Endometrium (tissue), 2 donors: ENCODE measurements around the gene PLCH2.

Source experiments
- FAIRE-seq: peaks from 2 replicates; lab custom pipeline; 2012; peaks lifted over from hg19 to GRCh38; lab: Jason Lieb, UNC
- donor health status: control.
- donor health status: control.

Gene PLCH2

GRCh38 chr1:2501041-2501819 is 25.1 kb downstream of the PLCH2 start:
- FAIRE-seq, result no peak

GRCh38 chr1:2501820-2502119 is 25.7 kb downstream of the PLCH2 start:
- no peak for FAIRE-seq

DNA sequence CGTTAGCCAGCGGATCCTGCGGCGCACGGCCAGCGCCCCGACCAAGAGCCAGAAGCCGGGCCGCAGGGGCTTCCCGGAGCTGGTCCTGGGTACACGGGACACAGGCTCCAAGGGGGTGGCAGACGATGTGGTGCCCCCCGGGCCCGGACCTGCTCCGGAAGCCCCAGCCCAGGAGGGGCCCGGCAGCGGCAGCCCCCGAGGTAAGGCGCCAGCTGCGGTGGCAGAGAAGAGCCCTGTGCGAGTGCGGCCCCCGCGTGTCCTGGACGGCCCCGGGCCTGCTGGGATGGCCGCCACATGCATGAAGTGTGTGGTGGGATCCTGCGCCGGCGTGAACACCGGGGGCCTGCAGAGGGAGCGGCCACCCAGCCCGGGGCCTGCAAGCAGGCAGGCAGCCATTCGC is 26.1 kb downstream of the PLCH2 start:
- no peak for FAIRE-seq

DNA sequence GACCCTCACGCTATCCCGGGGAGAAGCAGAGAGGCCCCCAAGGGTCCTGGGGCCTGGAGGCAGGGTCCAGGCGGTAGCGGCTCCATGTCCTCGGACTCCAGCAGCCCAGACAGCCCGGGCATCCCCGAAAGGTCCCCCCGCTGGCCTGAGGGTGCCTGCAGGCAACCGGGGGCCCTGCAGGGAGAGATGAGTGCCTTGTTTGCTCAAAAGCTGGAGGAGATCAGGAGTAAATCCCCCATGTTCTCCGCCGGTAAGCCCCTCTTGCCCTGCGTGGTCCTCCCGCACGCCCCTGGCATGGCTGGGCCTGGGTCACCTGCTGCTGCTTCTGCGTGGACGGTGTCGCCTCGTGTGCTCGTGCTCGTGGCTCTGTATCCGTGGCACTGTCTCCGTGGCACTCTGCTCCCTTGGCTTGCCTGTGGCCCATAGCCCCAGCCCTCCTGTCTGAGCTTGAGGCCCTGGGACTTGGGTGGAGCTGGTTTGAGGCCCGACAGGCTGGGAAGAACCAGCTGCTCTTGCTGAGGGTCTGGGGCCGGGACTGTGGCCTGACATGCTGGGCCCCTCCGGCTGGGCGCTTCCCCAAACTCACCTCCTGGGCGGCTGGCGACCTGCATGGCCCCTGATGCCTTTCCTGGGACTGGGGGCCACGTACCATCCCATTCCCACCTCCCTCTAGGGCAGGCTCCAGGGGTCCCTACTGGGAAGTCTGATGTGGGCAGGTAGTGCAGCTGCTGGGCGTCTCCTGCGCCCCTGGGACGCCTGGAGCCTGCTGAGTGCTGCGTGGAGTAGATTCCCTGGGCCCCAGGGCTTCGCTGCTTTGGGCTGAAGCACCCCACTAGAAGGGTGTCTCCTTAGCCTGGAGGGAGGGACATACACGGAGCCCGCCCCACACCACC is 26.8 kb downstream of the PLCH2 start:
- FAIRE-seq, result no peak

DNA sequence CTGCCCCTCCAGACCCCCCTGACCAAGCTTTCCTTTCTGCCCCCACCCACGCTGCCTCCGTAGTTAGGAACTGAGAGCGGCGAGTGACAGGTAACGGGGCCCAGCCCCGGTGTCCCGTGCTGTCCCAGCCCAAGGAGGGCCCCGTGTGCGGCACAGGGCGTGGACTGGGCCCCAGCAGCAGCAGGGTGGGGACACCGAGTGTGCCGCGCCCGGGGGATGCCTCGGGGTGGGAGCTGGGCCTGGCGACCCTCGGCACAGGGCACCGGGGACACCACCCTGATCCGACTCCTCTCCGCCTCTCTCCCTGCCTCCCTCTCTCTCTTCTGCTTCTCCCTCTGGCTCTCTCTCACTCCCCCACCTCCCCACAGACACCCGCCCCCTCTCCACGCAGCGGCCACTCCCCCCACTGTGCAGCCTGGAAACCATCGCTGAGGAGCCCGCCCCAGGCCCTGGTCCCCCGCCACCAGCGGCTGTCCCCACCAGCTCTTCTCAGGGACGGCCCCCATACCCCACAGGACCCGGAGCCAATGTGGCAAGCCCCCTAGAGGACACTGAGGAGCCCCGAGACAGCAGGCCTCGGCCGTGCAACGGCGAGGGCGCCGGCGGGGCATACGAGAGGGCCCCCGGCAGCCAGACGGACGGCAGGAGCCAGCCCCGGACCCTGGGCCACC is 27.6 kb downstream of the PLCH2 start:
- no peak for FAIRE-seq

GRCh38 chr1:2504225-2504948 is 28.3 kb downstream of the PLCH2 start:
- no peak for FAIRE-seq

- FAIRE-seq, result no peak
These were observed 28.8 kb downstream of the PLCH2 start for GRCh38 chr1:2504949-2505272.

DNA sequence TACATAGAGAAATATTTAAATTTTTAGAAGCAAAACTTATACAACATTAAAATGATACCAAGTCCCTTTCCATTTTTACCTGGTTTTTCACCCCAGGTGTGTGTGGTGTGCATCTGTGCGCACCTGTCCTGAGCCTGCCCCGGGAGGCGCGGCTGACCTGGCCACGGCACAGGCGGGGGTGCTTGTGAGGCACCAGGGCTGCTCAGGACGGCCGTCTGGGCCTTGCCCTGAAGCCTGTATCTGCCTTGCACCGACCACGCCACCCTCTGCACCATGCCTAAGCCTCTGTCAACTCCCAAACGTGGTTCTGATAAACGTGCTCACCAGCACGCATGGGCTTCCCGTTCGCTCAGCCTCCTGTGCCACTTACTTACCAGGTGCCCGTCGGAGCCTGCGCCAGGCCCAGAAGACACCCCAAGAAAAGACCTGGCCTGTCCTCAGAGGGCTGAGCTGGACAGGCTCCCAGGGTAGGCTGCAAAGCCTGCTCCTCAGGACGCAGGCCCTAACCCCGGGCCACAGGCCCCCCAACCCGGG is 29.4 kb downstream of the PLCH2 start:
- no peak for FAIRE-seq

DNA sequence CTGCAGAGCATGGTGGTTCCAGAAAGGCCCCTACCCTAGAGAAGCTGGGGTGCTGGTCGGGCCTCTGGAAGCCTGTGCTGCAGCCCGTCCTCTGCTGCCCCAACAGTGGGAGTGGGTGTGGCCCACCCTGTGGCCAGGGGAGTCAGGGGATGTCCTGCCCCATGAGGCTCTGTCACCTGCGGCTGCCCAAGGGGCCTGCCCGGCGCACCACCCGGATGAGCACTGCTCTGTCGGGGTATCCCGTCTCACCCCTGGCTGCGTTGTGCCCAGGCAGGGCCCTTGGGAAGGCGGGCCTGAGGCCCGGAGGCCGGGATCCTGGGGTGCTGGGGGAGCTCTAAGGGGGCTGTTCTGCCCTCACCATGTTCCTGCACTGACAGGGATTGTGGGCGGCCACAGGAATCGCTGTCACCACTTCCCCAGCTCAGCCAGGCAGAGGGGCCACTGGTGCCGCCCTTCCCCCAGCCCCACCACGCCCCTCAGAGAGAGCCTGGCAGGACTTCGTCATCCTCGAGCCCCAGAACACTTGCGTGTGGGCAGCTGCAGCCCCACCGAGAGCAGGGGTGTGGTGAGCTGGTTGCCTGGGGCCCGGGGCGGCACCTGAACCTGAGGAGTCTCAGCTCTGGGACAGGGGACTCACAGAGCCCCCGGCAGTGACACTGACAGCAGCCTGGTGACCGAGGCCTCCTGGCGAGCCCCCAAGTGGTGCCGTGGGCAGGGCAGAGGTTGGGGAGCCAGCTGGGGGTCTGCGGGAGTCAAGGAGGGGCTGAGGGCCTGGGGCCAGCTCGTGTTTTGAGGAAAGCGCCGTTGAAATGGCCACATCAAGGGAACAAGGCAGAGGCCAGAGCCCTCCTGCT is 30.1 kb downstream of the PLCH2 start:
- no peak for FAIRE-seq

DNA sequence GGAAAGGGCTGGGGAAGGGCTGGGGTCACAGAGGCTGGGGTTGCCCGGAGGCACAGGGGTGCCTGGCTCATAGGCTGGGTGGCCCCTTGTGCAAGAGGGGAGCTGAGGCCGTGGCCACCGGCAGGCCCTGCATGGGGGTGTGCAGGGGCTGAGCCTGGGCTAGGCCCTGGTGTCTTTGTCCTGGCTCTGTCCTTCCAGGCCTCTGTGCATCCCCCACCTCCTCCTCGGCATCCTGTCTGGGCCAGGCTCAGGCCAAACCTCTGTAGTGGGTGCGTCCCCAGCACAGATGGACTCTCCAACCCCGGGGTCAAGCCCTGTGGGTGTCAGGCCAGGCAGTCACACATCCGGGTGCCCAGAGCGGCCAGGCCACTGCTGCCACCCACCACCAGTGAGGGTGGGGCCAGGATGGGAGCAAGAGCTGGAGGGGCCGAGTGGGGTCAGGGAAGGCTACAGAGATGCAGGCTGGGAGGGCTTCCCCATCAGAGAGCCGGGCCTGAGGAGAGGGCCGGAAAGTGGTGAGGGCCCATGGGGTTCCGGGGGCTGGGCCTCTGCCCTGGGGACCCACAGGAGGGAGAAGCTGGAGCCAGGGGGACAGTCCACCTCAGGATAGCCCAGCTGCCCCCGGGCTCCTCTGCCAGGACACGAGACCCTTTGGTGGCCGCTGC is 30.9 kb downstream of the PLCH2 start:
- no peak for FAIRE-seq

- FAIRE-seq, result no peak
These were observed 31.7 kb downstream of the PLCH2 start for GRCh38 chr1:2507744-2508155.

GRCh38 chr1:2508180-2508579 is 32.1 kb downstream of the PLCH2 start:
- FAIRE-seq, result no peak

- no peak for FAIRE-seq
These were observed 32.7 kb downstream of the PLCH2 start for GRCh38 chr1:2508751-2509150.

- no peak for FAIRE-seq
These were observed 33.5 kb downstream of the PLCH2 start for GRCh38 chr1:2509589-2509988.

DNA sequence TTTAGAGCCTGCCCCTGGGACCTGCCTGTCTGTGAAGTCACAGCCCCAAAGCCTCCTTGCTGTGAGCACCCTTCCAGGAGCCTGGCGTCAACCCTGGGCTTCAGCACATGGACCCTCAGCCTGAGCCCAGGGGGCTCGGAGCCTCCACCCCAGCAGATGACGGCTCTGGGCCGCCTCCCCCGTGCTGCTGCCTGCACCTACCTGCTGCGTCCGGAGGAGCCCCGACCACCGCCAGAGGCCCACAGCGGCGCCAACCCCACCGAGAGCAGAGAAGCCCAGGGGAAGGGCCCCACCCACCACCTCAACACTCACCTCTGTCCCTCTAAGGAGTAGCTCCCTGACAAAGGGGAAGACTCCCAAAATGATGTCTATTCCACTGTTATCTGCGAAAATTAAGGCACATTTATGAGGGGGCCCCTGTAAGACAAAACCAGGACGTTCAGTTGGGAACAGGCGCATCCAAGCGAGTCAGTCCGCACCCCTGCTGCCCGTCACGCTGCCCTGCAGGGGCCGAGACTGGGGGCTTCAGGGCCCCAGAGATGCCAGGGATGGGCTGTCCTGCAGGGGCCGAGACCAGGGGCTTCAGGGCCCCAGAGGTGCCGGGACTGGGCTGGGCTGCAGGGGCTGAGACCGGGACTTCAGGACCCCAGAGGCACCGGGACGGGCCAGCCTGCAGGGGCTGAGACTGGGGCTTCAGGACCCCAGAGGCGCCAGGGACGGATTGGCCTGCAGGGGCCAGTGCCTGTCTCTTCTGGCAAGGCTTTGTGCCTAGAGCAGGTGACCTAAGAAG is 34.5 kb downstream of the PLCH2 start:
- FAIRE-seq, result no peak

DNA sequence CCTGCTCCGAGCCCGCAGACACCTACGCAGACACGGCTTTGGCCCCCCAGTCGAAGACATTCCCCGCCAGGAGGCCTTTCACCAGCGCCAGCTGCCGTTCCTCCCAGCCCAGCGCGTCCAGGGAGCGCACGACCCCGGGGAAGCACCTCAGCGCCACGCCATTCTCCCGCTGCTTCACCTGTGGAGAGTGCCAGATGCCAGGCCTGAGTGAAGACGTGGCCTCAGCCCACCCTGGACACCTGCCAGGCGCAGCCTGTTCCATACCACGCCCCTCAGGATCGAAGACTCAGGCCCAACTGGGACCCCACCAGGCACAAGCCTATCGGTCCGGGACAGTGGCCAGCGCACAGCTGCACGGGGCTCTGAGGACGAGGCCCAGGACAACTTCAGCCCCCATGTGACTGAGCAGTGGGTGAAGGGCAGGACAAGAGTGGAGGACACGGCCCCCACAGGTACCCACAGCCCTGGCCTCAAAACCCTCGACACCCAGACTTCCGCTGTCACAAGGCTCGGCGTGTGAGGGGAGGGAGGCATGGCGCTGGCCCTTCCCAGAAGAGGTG is 36.9 kb downstream of the PLCH2 start:
- FAIRE-seq, result no peak

GRCh38 chr1:2513939-2514652 is 38.0 kb downstream of the PLCH2 start:
- FAIRE-seq, result no peak

DNA sequence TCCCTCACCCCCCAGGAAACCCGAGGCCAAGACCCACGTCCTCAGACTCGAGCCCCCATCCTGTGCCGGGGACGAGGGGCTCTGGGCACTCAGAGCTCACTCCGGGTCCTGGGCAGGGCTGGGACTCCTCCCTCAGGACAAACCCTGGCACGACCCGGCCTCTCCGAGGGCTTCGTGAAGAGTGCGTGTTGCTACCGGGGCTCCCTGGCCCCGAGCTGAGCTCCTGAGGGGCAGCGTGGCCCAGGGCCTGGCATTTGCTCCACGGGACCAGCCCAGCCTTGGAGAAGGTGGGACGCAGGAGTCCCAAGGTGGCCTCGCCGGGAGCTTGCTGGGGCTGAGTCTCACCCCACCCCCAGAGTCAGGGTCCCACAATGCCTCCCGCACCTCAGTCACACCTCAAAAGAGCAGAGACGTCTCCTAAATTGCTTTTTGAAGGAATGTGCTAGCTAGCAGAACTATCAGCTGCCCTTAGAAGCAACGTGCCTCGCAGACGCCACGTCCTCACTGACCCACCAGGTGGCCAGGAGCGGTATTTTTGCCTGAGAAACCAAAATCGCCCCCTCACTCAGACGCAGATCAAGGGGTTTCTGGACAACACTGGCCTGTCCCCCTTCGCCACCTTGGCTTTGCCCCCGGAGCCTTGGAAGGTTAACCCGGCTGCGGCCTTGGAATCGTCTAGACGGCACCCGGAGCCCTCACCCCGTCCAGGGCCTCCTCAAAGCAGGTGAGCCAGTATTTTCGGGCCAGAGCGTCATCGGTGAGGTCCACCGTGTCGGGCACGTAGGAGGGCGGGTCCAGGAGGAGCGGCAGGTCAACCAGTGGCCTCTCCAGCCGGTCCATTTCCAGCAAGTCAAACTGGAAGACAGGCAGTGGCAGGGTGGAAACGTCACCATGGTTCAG is 39.0 kb downstream of the PLCH2 start:
- no peak for FAIRE-seq
